Measurements from ENCODE around the gene NEO1. TPM values are rescaled to one million over a fixed set of nuclear protein-coding genes. Genes with fewer than 3 reads are reported as not detected.

The NEO1 gene
- total and polyA plus RNA-seq, 9 of the 15 experiments (the other 6 are each of a cell fraction or from before 2014, with no cell fraction given) = 0.08 to 1.7 (median 0.48) TPM

DNA sequence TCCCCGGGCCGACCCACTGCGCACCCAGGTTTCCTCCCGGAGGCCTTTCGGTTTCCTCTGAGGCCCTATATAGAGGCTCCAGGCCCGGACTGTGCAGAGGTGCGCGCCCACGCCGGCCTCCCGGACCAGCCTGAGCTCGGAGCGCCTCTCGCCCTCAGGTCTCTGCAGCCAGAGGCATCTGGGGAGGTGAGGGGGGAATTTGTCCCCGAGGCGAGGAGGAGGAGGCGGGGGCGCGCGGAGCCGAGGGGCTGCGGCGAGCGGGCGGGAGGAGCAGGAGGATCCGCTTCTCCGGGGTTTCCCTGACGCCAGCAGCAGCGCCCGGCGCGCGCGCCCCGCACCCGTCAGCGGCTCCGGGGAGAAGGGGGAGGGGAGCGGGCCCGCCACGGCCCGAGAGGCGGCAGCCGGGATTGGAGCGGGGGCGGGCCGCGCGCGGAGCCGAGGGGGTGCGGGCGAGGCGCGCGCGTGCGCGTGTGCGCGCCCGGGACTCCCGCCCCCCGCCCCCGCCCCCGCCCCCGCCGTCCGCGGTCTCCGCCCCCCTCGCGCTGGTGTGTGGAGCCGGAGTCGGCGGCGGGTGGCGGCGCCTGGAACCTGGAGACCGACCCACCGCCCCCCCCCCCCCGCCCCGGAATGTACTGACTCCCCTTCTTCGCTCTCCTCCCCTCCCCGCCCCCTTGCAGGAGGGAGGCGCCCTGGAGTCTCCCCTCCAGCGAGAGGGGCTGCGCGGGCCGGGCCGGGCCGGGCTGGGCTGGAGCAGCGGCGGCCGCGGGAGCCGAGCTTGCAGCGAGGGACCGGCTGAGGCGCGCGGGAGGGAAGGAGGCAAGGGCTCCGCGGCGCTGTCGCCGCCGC is at the start of gene NEO1 (continued):
- TF ChIP-seq, protein P1, sequence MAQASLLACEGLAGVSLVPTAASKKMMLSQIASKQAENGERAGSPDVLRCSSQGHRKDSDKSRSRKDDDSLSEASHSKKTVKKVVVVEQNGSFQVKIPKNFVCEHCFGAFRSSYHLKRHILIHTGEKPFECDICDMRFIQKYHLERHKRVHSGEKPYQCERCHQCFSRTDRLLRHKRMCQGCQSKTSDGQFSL (CRISPR knock-in tag; IDR thresholded peaks at IDR 0.05) = peak; percentile 73; the same call in 1 of the 2 replicates
- TF ChIP-seq, protein P1 (tag; IDR thresholded peaks at IDR 0.05) = peak in 1 of 2 experiments; percentile 85; a peak in 2 of 4 replicates
- TF ChIP-seq ZKSCAN1 (IDR thresholded peaks at IDR 0.05; ENCODE audit: low read depth, low read length) = no peak
- no peak for TF ChIP-seq ZNF778 (CRISPR knock-in tag; IDR thresholded peaks at IDR 0.05)
- TF ChIP-seq, protein P2, sequence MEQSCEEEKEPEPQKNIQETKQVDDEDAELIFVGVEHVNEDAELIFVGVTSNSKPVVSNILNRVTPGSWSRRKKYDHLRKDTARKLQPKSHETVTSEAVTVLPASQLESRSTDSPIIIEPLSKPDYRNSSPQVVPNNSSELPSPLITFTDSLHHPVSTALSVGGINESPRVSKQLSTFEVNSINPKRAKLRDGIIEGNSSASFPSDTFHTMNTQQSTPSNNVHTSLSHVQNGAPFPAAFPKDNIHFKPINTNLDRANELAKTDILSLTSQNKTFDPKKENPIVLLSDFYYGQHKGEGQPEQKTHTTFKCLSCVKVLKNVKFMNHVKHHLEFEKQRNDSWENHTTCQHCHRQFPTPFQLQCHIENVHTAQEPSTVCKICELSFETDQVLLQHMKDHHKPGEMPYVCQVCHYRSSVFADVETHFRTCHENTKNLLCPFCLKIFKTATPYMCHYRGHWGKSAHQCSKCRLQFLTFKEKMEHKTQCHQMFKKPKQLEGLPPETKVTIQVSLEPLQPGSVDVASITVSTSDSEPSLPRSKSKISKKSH (CRISPR knock-in tag; IDR thresholded peaks at IDR 0.05) = no peak
- TF ChIP-seq RBBP5 (IDR thresholded peaks at IDR 0.05; ENCODE audit: borderline replicate concordance, insufficient read depth, low read length, poor library complexity, severe bottlenecking) = peak; percentile 22
- peak; percentile 19; the same call in 1 of the 2 replicates for TF ChIP-seq DMBX1 (CRISPR knock-in tag; IDR thresholded peaks at IDR 0.05; ENCODE audit: borderline replicate concordance)
- TF ChIP-seq RBM15 (IDR thresholded peaks at IDR 0.05; ENCODE audit: insufficient read depth, low read length) = no peak
- TF ChIP-seq, protein P3, sequence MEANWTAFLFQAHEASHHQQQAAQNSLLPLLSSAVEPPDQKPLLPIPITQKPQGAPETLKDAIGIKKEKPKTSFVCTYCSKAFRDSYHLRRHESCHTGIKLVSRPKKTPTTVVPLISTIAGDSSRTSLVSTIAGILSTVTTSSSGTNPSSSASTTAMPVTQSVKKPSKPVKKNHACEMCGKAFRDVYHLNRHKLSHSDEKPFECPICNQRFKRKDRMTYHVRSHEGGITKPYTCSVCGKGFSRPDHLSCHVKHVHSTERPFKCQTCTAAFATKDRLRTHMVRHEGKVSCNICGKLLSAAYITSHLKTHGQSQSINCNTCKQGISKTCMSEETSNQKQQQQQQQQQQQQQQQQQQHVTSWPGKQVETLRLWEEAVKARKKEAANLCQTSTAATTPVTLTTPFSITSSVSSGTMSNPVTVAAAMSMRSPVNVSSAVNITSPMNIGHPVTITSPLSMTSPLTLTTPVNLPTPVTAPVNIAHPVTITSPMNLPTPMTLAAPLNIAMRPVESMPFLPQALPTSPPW (CRISPR knock-in tag; IDR thresholded peaks at IDR 0.05) = peak; percentile 87
- TF ChIP-seq, protein P4, sequence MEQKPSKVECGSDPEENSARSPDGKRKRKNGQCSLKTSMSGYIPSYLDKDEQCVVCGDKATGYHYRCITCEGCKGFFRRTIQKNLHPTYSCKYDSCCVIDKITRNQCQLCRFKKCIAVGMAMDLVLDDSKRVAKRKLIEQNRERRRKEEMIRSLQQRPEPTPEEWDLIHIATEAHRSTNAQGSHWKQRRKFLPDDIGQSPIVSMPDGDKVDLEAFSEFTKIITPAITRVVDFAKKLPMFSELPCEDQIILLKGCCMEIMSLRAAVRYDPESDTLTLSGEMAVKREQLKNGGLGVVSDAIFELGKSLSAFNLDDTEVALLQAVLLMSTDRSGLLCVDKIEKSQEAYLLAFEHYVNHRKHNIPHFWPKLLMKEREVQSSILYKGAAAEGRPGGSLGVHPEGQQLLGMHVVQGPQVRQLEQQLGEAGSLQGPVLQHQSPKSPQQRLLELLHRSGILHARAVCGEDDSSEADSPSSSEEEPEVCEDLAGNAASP (IDR thresholded peaks at IDR 0.05) = no peak
- TF ChIP-seq RUNX1 (IDR thresholded peaks at IDR 0.05; ENCODE audit: low read depth) = no peak
